HEK293 (cell line): ENCODE measurements around the gene TNFAIP2.

ENCODE experiments used
- CTCF ChIA-PET: fragments of 350-600 bp; formaldehyde crosslinking; extraction: SDS; loops from one replicate; lab custom pipeline; 2021; ENCODE audit warnings: antibody characterized with exemption; lab: Yijun Ruan, JAX
- POLR2A ChIA-PET: fragments of 300-600 bp; formaldehyde crosslinking; extraction: SDS; loops from one replicate; lab custom pipeline; 2020; ENCODE audit warnings: antibody characterized with exemption, inconsistent platforms; lab: Yijun Ruan, JAX
- H3K27ac ChIP-seq: fragments of 200-500 bp; sonication (Bioruptor generic); 2 replicates; pipeline ENCODE4 v1.5.1; 2014; ENCODE audit warnings: low read depth, low read length, control low read depth, inconsistent platforms; ENCODE audit errors: extremely low read depth
- H3K36me3 ChIP-seq, 2 experiments: fragments of 200-500 bp in 1 of 2; sonication (Bioruptor generic) in 1 of 2; 1 replicate in 1 of 2; 2 replicates in 1 of 2; pipeline ENCODE4 v1.5.1; 2014 to 2017; ENCODE audit warnings: inconsistent platforms in 2 of 2, low read length in 2 of 2; ENCODE audit not compliant: control insufficient read depth in 2 of 2, insufficient read depth in 1 of 2
- H3K4me1 ChIP-seq: fragments of 200-500 bp; sonication (Bioruptor generic); 2 replicates; pipeline ENCODE4 v1.5.1; 2014; ENCODE audit warnings: mild to moderate bottlenecking, low read length, inconsistent platforms; ENCODE audit not compliant: control insufficient read depth, insufficient read depth
- H3K4me3 ChIP-seq: 2 replicates; pipeline ENCODE4 v1.5.1; 2011; ENCODE audit warnings: low read depth, mild to moderate bottlenecking, control low read depth, low read length, moderate library complexity
- H3K9me3 ChIP-seq: fragments of 200-500 bp; sonication (Bioruptor generic); 2 replicates; pipeline ENCODE4 v1.5.1; 2014; ENCODE audit warnings: low read depth, low read length, inconsistent platforms; ENCODE audit not compliant: control insufficient read depth, insufficient read depth
- BCL11A ChIP-seq: fragments of 450-650 bp; formaldehyde crosslinking; IDR thresholded peaks from 2 replicates; pipeline ENCODE4 v1.5.1; 2016; ENCODE audit warnings: low read depth, missing biosample characterization, missing genetic modification characterization
- GLIS1 ChIP-seq: fragments of 450-650 bp; formaldehyde crosslinking; IDR thresholded peaks from 2 replicates; pipeline ENCODE4 v1.5.1; 2016; ENCODE audit warnings: missing biosample characterization, missing genetic modification characterization
- HIC1 ChIP-seq: fragments of 450-650 bp; formaldehyde crosslinking; IDR thresholded peaks from 2 replicates; pipeline ENCODE4 v1.5.1; 2016; ENCODE audit warnings: missing biosample characterization, missing genetic modification characterization
- IKZF3 ChIP-seq: fragments of 450-650 bp; IDR thresholded peaks from 2 replicates; pipeline ENCODE4 v1.5.0; 2018; ENCODE audit warnings: missing biosample characterization, mild to moderate bottlenecking, missing genetic modification characterization, moderate library complexity
- PATZ1 ChIP-seq: fragments of 450-650 bp; formaldehyde crosslinking; IDR thresholded peaks from 2 replicates; pipeline ENCODE4 v1.5.1; 2016; ENCODE audit warnings: missing biosample characterization, missing genetic modification characterization
- SP3 ChIP-seq: fragments of 450-650 bp; formaldehyde crosslinking; IDR thresholded peaks from 2 replicates; pipeline ENCODE4 v1.5.1; 2016; ENCODE audit warnings: missing biosample characterization, missing genetic modification characterization
- ZBTB1 ChIP-seq: fragments of 450-650 bp; formaldehyde crosslinking; IDR thresholded peaks from 2 replicates; pipeline ENCODE4 v1.5.1; 2016; ENCODE audit warnings: missing biosample characterization, missing genetic modification characterization
- ZBTB17 ChIP-seq: fragments of 450-650 bp; formaldehyde crosslinking; IDR thresholded peaks from 2 replicates; pipeline ENCODE4 v1.5.1; 2016; ENCODE audit warnings: missing biosample characterization, missing genetic modification characterization
- ZBTB48 ChIP-seq: fragments of 450-650 bp; formaldehyde crosslinking; IDR thresholded peaks from 2 replicates; pipeline ENCODE4 v1.5.1; 2016; ENCODE audit warnings: missing biosample characterization, missing genetic modification characterization
- ZBTB6 ChIP-seq: fragments of 450-650 bp; formaldehyde crosslinking; IDR thresholded peaks from 2 replicates; pipeline ENCODE4 v1.5.1; 2017; ENCODE audit warnings: missing biosample characterization, missing genetic modification characterization
- ZEB2 ChIP-seq: fragments of 450-650 bp; formaldehyde crosslinking; IDR thresholded peaks from 2 replicates; pipeline ENCODE4 v1.5.1; 2016; ENCODE audit warnings: missing biosample characterization, missing genetic modification characterization
- ZNF114 ChIP-seq: fragments of 450-650 bp; formaldehyde crosslinking; IDR thresholded peaks from 2 replicates; pipeline ENCODE4 v1.5.0; 2017; ENCODE audit warnings: missing biosample characterization, missing genetic modification characterization
- ZNF23 ChIP-seq: fragments of 450-650 bp; formaldehyde crosslinking; IDR thresholded peaks from 2 replicates; pipeline ENCODE4 v1.5.1; 2016; ENCODE audit warnings: missing biosample characterization, missing genetic modification characterization, borderline replicate concordance
- ZNF335 ChIP-seq: fragments of 450-650 bp; formaldehyde crosslinking; conservative IDR thresholded peaks from 2 replicates; pipeline ENCODE4 v1.5.1; 2016; ENCODE audit warnings: missing biosample characterization, missing genetic modification characterization
- ZNF362 ChIP-seq: fragments of 450-650 bp; formaldehyde crosslinking; IDR thresholded peaks from 2 replicates; pipeline ENCODE4 v1.5.1; 2016; ENCODE audit warnings: missing biosample characterization, missing genetic modification characterization
- ZNF561 ChIP-seq: fragments of 450-650 bp; IDR thresholded peaks from 2 replicates; pipeline ENCODE4 v1.5.1; 2018; ENCODE audit warnings: missing biosample characterization, missing genetic modification characterization, borderline replicate concordance
- ZNF580 ChIP-seq: fragments of 450-650 bp; formaldehyde crosslinking; IDR thresholded peaks from 2 replicates; pipeline ENCODE4 v1.5.1; 2016; ENCODE audit warnings: missing biosample characterization, missing genetic modification characterization
- ZNF600 ChIP-seq: fragments of 450-650 bp; formaldehyde crosslinking; IDR thresholded peaks from 2 replicates; pipeline ENCODE4 v1.5.1; 2016; ENCODE audit warnings: missing biosample characterization, missing genetic modification characterization
- ZNF623 ChIP-seq: fragments of 450-650 bp; formaldehyde crosslinking; IDR thresholded peaks from 2 replicates; pipeline ENCODE4 v1.5.1; 2016; ENCODE audit warnings: missing biosample characterization, missing genetic modification characterization
- ZNF664 ChIP-seq: fragments of 450-650 bp; formaldehyde crosslinking; IDR thresholded peaks from 2 replicates; pipeline ENCODE4 v1.5.1; 2016; ENCODE audit warnings: missing biosample characterization, missing genetic modification characterization
- ZNF692 ChIP-seq: fragments of 450-650 bp; formaldehyde crosslinking; IDR thresholded peaks from 2 replicates; pipeline ENCODE4 v1.5.1; 2016; ENCODE audit warnings: missing biosample characterization, missing genetic modification characterization

TNFAIP2 gene

GRCh38 chr14:103136388-103137271 lies 13.4 kb downstream of the TNFAIP2 start (continued):
- TF ChIP-seq SP3 (tag by site-specific recombination) (0 out of 2 replicates have a peak, but pooled peaks have one; percentile 23), ZNF664 (tag by site-specific recombination) (no peak), ZBTB17 (tag by site-specific recombination) (peak; percentile 81), ZNF335 (peak; percentile 71), ZNF600 (tag by site-specific recombination) (peak; percentile 48), PATZ1 (tag by site-specific recombination) (peak; percentile 64), ZNF561 (tag by site-specific recombination) (peak; percentile 51; the same call in 1 of the 2 replicates), ZBTB48 (tag by site-specific recombination) (peak; percentile 55; the same call in 1 of the 2 replicates)

- no peak overlapping the region for H3K4me3 ChIP-seq
- no peak overlapping the region for H3K27ac ChIP-seq
- POLR2A ChIA-PET, result no interaction called here
- no peaks in the 10 kb centered on the region for H3K4me1 ChIP-seq
- no peaks in the 10 kb centered on the region for H3K9me3 ChIP-seq
- H3K36me3 ChIP-seq, result peaks cover 0 to 22% of the 10 kb centered on the region in 2 experiments; a peak in 1 of 3 replicates
- CTCF ChIA-PET, result interaction anchor here (1.8 kb wide), 1 partner anchor 33 kb away, joined by 11 read pairs; no protein-coding TSS in a partner anchor
- TF ChIP-seq ZNF114, result no peak
- no peak for TF ChIP-seq ZNF23 (tag by site-specific recombination)
- TF ChIP-seq IKZF3 (tag by site-specific recombination), result no peak
- TF ChIP-seq ZNF692 (tag by site-specific recombination), result no peak
- TF ChIP-seq ZNF623 (tag by site-specific recombination), result no peak
- no peak for TF ChIP-seq HIC1 (tag by site-specific recombination)
- no peak for TF ChIP-seq ZNF362 (tag by site-specific recombination)
- no peak for TF ChIP-seq GLIS1 (tag by site-specific recombination)
- TF ChIP-seq ZNF600 (tag by site-specific recombination), result no peak
- no peak for TF ChIP-seq ZEB2
- no peak for TF ChIP-seq ZBTB6 (tag by site-specific recombination)
- TF ChIP-seq BCL11A (tag by site-specific recombination), result no peak
- TF ChIP-seq ZNF580 (tag by site-specific recombination), result no peak
- TF ChIP-seq ZBTB1 (tag by site-specific recombination), result no peak
These were observed 14.5 kb downstream of the TNFAIP2 start for GRCh38 chr14:103137689-103138300.
